WTC11 (cell line): Measurements from ENCODE around the gene LASP1NB.

Source experiments
- ATAC-seq: fragments of 200-7000 bp; cut with Tn5 transposase; 2 replicates; pipeline ENCODE4 v1.10.0; 2021; ENCODE audit warnings: mild to moderate bottlenecking, moderate library complexity
- CTCF ChIA-PET: fragments of 300-600 bp; sonication (Branson Sonifier 250); formaldehyde crosslinking; loops from one replicate; lab custom pipeline; 2021; ENCODE audit warnings: antibody characterized with exemption; lab: Charles Lee
- POLR2A ChIA-PET: fragments of 350-600 bp; sonication (Branson Sonifier 250); formaldehyde crosslinking; loops from one replicate; lab custom pipeline; 2021; ENCODE audit warnings: antibody characterized with exemption; lab: Charles Lee
- DNase-seq: peaks from one replicate; pipeline ENCODE4 v3.0.0; 2021; ENCODE audit warnings: low spot score
- H3K27ac Mint-ChIP-seq: 2 replicates; pipeline ENCODE4 v1.8.0; 2021; ENCODE audit warnings: mixed read lengths
- H3K27me3 Mint-ChIP-seq: 2 replicates; pipeline ENCODE4 v1.8.0; 2021; ENCODE audit warnings: low read depth, mild to moderate bottlenecking, moderate library complexity, mixed read lengths
- H3K36me3 Mint-ChIP-seq: 2 replicates; pipeline ENCODE4 v1.8.0; 2021; ENCODE audit warnings: mixed read lengths
- H3K4me1 Mint-ChIP-seq: 2 replicates; pipeline ENCODE4 v1.8.0; 2022; ENCODE audit warnings: mixed read lengths
- H3K4me3 Mint-ChIP-seq: 2 replicates; pipeline ENCODE4 v1.8.0; 2021; ENCODE audit warnings: mild to moderate bottlenecking, moderate library complexity, mixed read lengths
- H3K9me3 Mint-ChIP-seq: 2 replicates; pipeline ENCODE4 v1.8.0; 2021; ENCODE audit warnings: mixed read lengths
- ATF3 ChIP-seq: sonication (generic); formaldehyde crosslinking; conservative IDR thresholded peaks from 2 replicates; pipeline ENCODE4 v1.8.1; 2022; ENCODE audit warnings: mild to moderate bottlenecking, missing genetic modification reagents
- CBFB ChIP-seq: sonication (generic); formaldehyde crosslinking; IDR thresholded peaks from 2 replicates; pipeline ENCODE4 v1.8.1; 2022; ENCODE audit warnings: mild to moderate bottlenecking, low read depth, missing genetic modification reagents
- ELF4 ChIP-seq: sonication (generic); formaldehyde crosslinking; IDR thresholded peaks from 2 replicates; pipeline ENCODE4 v1.8.1; 2022; ENCODE audit warnings: low read depth, mild to moderate bottlenecking, moderate library complexity, missing genetic modification reagents
- ETV6 ChIP-seq: sonication (generic); formaldehyde crosslinking; IDR thresholded peaks from 2 replicates; pipeline ENCODE4 v1.8.1; 2022; ENCODE audit warnings: mild to moderate bottlenecking, missing genetic modification reagents
- GTF2I ChIP-seq: fragments of 250-450 bp; sonication (Bioruptor Pico); conservative IDR thresholded peaks from 2 replicates; pipeline ENCODE4 v1.4.0; 2021; ENCODE audit warnings: mild to moderate bottlenecking
- IRF2 ChIP-seq: sonication (generic); formaldehyde crosslinking; IDR thresholded peaks from 2 replicates; pipeline ENCODE4 v1.8.0; 2022; ENCODE audit warnings: low read depth, missing genetic modification reagents, borderline replicate concordance
- MAX ChIP-seq: sonication (generic); formaldehyde crosslinking; IDR thresholded peaks from 2 replicates; pipeline ENCODE4 v1.8.0; 2022; ENCODE audit warnings: mild to moderate bottlenecking, missing genetic modification reagents
- MYBL2 ChIP-seq: sonication (generic); formaldehyde crosslinking; IDR thresholded peaks from 2 replicates; pipeline ENCODE4 v1.8.1; 2023; ENCODE audit warnings: mild to moderate bottlenecking, moderate library complexity, missing genetic modification reagents
- NFYB ChIP-seq: sonication (generic); formaldehyde crosslinking; conservative IDR thresholded peaks from 2 replicates; pipeline ENCODE4 v1.8.0; 2022; ENCODE audit warnings: low read depth, missing genetic modification reagents
- SMAD4 ChIP-seq: sonication (generic); formaldehyde crosslinking; IDR thresholded peaks from 2 replicates; pipeline ENCODE4 v1.8.0; 2022; ENCODE audit warnings: mild to moderate bottlenecking, missing genetic modification reagents
- SP1 ChIP-seq: sonication (generic); formaldehyde crosslinking; conservative IDR thresholded peaks from 2 replicates; pipeline ENCODE4 v1.8.1; 2022; ENCODE audit warnings: missing genetic modification reagents
- TEAD4 ChIP-seq: sonication (generic); formaldehyde crosslinking; IDR thresholded peaks from 2 replicates; pipeline ENCODE4 v1.8.0; 2022; ENCODE audit warnings: mild to moderate bottlenecking, missing genetic modification reagents
- TP53 ChIP-seq: sonication (generic); formaldehyde crosslinking; IDR thresholded peaks from 2 replicates; pipeline ENCODE4 v1.8.1; 2023; ENCODE audit warnings: mild to moderate bottlenecking, missing genetic modification reagents
- ZNF263 ChIP-seq: sonication (generic); formaldehyde crosslinking; IDR thresholded peaks from 2 replicates; pipeline ENCODE4 v1.8.1; 2022; ENCODE audit warnings: low read depth, mild to moderate bottlenecking, moderate library complexity, missing genetic modification reagents
- ZNF317 ChIP-seq: sonication (generic); formaldehyde crosslinking; IDR thresholded peaks from 2 replicates; pipeline ENCODE4 v1.8.1; 2023; ENCODE audit warnings: low read depth, mild to moderate bottlenecking, moderate library complexity, missing genetic modification reagents, borderline replicate concordance
- ZNF396 ChIP-seq: fragments of 250-450 bp; sonication (Bioruptor Pico); IDR thresholded peaks from 2 replicates; pipeline ENCODE4 v1.8.0; 2021; ENCODE audit warnings: mild to moderate bottlenecking, moderate library complexity, borderline replicate concordance
- ZNF671 ChIP-seq: fragments of 250-450 bp; sonication (Bioruptor Pico); IDR thresholded peaks from 2 replicates; pipeline ENCODE4 v1.8.0; 2021; ENCODE audit warnings: mild to moderate bottlenecking
- TF ChIP-seq, protein P1 (sequence below): fragments of 250-450 bp; sonication (Bioruptor Pico); IDR thresholded peaks from 2 replicates; pipeline ENCODE4 v1.8.0; 2021; ENCODE audit warnings: mild to moderate bottlenecking
- TF ChIP-seq, protein P2 (sequence below): sonication (generic); formaldehyde crosslinking; IDR thresholded peaks from 2 replicates; pipeline ENCODE4 v1.8.1; 2023; ENCODE audit warnings: mild to moderate bottlenecking, moderate library complexity, missing genetic modification reagents
- TF ChIP-seq, protein P3 (sequence below): sonication (generic); formaldehyde crosslinking; IDR thresholded peaks from 2 replicates; pipeline ENCODE4 v1.8.1; 2023; ENCODE audit warnings: mild to moderate bottlenecking, missing genetic modification reagents, borderline replicate concordance
- TF ChIP-seq, protein P4 (sequence below): sonication (generic); formaldehyde crosslinking; IDR thresholded peaks from 2 replicates; pipeline ENCODE4 v1.8.1; 2023; ENCODE audit warnings: mild to moderate bottlenecking, missing genetic modification reagents
- TF ChIP-seq, protein P5 (sequence below): sonication (generic); formaldehyde crosslinking; IDR thresholded peaks from 2 replicates; pipeline ENCODE4 v1.8.1; 2022; ENCODE audit warnings: low read depth, missing genetic modification reagents, borderline replicate concordance

LASP1NB gene

GRCh38 chr17:38960402-38960801 is 35.0 kb downstream of the LASP1NB start (continued):
- TF ChIP-seq, protein P1, sequence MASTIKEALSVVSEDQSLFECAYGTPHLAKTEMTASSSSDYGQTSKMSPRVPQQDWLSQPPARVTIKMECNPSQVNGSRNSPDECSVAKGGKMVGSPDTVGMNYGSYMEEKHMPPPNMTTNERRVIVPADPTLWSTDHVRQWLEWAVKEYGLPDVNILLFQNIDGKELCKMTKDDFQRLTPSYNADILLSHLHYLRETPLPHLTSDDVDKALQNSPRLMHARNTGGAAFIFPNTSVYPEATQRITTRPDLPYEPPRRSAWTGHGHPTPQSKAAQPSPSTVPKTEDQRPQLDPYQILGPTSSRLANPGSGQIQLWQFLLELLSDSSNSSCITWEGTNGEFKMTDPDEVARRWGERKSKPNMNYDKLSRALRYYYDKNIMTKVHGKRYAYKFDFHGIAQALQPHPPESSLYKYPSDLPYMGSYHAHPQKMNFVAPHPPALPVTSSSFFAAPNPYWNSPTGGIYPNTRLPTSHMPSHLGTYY (CRISPR knock-in tag), result no peak
- no peak for TF ChIP-seq TEAD4 (CRISPR knock-in tag)
- TF ChIP-seq ZNF263 (CRISPR knock-in tag), result no peak
- TF ChIP-seq ELF4 (CRISPR knock-in tag), result no peak
- TF ChIP-seq NFYB (CRISPR knock-in tag), result no peak
- TF ChIP-seq, protein P2, sequence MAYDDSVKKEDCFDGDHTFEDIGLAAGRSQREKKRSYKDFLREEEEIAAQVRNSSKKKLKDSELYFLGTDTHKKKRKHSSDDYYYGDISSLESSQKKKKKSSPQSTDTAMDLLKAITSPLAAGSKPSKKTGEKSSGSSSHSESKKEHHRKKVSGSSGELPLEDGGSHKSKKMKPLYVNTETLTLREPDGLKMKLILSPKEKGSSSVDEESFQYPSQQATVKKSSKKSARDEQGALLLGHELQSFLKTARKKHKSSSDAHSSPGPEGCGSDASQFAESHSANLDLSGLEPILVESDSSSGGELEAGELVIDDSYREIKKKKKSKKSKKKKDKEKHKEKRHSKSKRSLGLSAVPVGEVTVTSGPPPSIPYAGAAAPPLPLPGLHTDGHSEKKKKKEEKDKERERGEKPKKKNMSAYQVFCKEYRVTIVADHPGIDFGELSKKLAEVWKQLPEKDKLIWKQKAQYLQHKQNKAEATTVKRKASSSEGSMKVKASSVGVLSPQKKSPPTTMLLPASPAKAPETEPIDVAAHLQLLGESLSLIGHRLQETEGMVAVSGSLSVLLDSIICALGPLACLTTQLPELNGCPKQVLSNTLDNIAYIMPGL (CRISPR knock-in tag), result no peak
- TF ChIP-seq ETV6 (CRISPR knock-in tag), result no peak

- no peak for ATAC-seq
- ChIA-PET POLR2A (no interaction called here), CTCF (no interaction called here)
- H3K27ac Mint-ChIP-seq, result no peak overlapping the region
- H3K9me3 Mint-ChIP-seq, result no peaks in the 10 kb centered on the region
- no peak for DNase-seq
- H3K4me1 Mint-ChIP-seq, result no peaks in the 10 kb centered on the region
- H3K27me3 Mint-ChIP-seq, result no peaks in the 10 kb centered on the region
- no peaks in the 10 kb centered on the region for H3K36me3 Mint-ChIP-seq
- TF ChIP-seq ZNF671 (CRISPR knock-in tag), result no peak
- TF ChIP-seq ZNF317 (CRISPR knock-in tag), result no peak
- TF ChIP-seq, protein P3, sequence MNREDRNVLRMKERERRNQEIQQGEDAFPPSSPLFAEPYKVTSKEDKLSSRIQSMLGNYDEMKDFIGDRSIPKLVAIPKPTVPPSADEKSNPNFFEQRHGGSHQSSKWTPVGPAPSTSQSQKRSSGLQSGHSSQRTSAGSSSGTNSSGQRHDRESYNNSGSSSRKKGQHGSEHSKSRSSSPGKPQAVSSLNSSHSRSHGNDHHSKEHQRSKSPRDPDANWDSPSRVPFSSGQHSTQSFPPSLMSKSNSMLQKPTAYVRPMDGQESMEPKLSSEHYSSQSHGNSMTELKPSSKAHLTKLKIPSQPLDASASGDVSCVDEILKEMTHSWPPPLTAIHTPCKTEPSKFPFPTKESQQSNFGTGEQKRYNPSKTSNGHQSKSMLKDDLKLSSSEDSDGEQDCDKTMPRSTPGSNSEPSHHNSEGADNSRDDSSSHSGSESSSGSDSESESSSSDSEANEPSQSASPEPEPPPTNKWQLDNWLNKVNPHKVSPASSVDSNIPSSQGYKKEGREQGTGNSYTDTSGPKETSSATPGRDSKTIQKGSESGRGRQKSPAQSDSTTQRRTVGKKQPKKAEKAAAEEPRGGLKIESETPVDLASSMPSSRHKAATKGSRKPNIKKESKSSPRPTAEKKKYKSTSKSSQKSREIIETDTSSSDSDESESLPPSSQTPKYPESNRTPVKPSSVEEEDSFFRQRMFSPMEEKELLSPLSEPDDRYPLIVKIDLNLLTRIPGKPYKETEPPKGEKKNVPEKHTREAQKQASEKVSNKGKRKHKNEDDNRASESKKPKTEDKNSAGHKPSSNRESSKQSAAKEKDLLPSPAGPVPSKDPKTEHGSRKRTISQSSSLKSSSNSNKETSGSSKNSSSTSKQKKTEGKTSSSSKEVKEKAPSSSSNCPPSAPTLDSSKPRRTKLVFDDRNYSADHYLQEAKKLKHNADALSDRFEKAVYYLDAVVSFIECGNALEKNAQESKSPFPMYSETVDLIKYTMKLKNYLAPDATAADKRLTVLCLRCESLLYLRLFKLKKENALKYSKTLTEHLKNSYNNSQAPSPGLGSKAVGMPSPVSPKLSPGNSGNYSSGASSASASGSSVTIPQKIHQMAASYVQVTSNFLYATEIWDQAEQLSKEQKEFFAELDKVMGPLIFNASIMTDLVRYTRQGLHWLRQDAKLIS (CRISPR knock-in tag), result no peak
- TF ChIP-seq SMAD4 (CRISPR knock-in tag), result no peak
- TF ChIP-seq SP1 (CRISPR knock-in tag), result no peak
- TF ChIP-seq ZNF396 (CRISPR knock-in tag), result no peak
- no peak for TF ChIP-seq ATF3 (CRISPR knock-in tag)
- TF ChIP-seq CBFB, result no peak
- TF ChIP-seq TP53 (CRISPR knock-in tag), result no peak
- TF ChIP-seq GTF2I (CRISPR knock-in tag), result no peak
- no peak for TF ChIP-seq MYBL2 (CRISPR knock-in tag)
- TF ChIP-seq, protein P4, sequence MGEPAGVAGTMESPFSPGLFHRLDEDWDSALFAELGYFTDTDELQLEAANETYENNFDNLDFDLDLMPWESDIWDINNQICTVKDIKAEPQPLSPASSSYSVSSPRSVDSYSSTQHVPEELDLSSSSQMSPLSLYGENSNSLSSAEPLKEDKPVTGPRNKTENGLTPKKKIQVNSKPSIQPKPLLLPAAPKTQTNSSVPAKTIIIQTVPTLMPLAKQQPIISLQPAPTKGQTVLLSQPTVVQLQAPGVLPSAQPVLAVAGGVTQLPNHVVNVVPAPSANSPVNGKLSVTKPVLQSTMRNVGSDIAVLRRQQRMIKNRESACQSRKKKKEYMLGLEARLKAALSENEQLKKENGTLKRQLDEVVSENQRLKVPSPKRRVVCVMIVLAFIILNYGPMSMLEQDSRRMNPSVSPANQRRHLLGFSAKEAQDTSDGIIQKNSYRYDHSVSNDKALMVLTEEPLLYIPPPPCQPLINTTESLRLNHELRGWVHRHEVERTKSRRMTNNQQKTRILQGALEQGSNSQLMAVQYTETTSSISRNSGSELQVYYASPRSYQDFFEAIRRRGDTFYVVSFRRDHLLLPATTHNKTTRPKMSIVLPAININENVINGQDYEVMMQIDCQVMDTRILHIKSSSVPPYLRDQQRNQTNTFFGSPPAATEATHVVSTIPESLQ, result no peak
- no peak for TF ChIP-seq MAX
- TF ChIP-seq, protein P5, sequence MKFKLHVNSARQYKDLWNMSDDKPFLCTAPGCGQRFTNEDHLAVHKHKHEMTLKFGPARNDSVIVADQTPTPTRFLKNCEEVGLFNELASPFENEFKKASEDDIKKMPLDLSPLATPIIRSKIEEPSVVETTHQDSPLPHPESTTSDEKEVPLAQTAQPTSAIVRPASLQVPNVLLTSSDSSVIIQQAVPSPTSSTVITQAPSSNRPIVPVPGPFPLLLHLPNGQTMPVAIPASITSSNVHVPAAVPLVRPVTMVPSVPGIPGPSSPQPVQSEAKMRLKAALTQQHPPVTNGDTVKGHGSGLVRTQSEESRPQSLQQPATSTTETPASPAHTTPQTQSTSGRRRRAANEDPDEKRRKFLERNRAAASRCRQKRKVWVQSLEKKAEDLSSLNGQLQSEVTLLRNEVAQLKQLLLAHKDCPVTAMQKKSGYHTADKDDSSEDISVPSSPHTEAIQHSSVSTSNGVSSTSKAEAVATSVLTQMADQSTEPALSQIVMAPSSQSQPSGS (CRISPR knock-in tag), result no peak
- TF ChIP-seq IRF2 (CRISPR knock-in tag), result no peak
- no peak overlapping the region for H3K4me3 Mint-ChIP-seq
These were observed 36.0 kb downstream of the LASP1NB start for GRCh38 chr17:38961413-38961812.
